BE2C (cell line): ENCODE data around the gene COL25A1.

ENCODE experiments used
- DNase-seq: peaks from one replicate; pipeline ENCODE4 v3.0.0-alpha.2; 2020
- H3K27me3 ChIP-seq: fragments of 250-450 bp; sonication (Bioruptor Pico); 2 replicates; pipeline ENCODE4 v1.5.1; 2020; ENCODE audit warnings: mild to moderate bottlenecking
- H3K36me3 ChIP-seq: fragments of 250-450 bp; sonication (Bioruptor Pico); 2 replicates; pipeline ENCODE4 v1.5.1; 2020; ENCODE audit warnings: mild to moderate bottlenecking
- H3K4me1 ChIP-seq: fragments of 250-450 bp; sonication (Bioruptor Pico); 2 replicates; pipeline ENCODE4 v1.5.1; 2020
- H3K4me3 ChIP-seq: 2 replicates; pipeline ENCODE4 v1.5.1; 2011; ENCODE audit warnings: low read depth, low read length
- H3K9me3 ChIP-seq: fragments of 250-450 bp; sonication (Bioruptor Pico); 2 replicates; pipeline ENCODE4 v1.5.1; 2020
- TF ChIP-seq, protein P1 (sequence below): IDR thresholded peaks from 2 replicates; pipeline ENCODE4 v1.5.1; 2012; ENCODE audit warnings: mild to moderate bottlenecking, low read depth, low read length

The COL25A1 gene

GRCh38 chr4:108787724-108788123, 514.7 kb downstream of the COL25A1 start:
- Histone ChIP-seq H3K4me3 (no peak overlapping the region), H3K9me3 (no peaks in the 10 kb centered on the region), H3K4me1 (no peaks in the 10 kb centered on the region), H3K27me3 (no peaks in the 10 kb centered on the region), H3K36me3 (no peaks in the 10 kb centered on the region)
- TF ChIP-seq, protein P1, sequence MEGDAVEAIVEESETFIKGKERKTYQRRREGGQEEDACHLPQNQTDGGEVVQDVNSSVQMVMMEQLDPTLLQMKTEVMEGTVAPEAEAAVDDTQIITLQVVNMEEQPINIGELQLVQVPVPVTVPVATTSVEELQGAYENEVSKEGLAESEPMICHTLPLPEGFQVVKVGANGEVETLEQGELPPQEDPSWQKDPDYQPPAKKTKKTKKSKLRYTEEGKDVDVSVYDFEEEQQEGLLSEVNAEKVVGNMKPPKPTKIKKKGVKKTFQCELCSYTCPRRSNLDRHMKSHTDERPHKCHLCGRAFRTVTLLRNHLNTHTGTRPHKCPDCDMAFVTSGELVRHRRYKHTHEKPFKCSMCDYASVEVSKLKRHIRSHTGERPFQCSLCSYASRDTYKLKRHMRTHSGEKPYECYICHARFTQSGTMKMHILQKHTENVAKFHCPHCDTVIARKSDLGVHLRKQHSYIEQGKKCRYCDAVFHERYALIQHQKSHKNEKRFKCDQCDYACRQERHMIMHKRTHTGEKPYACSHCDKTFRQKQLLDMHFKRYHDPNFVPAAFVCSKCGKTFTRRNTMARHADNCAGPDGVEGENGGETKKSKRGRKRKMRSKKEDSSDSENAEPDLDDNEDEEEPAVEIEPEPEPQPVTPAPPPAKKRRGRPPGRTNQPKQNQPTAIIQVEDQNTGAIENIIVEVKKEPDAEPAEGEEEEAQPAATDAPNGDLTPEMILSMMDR: no peak
- no peak for DNase-seq

- H3K9me3 ChIP-seq: no peaks in the 10 kb centered on the region
- no peak for DNase-seq
- TF ChIP-seq, protein P1: no peak
- no peaks in the 10 kb centered on the region for H3K27me3 ChIP-seq
- no peaks in the 10 kb centered on the region for H3K36me3 ChIP-seq
- H3K4me1 ChIP-seq: no peaks in the 10 kb centered on the region
- H3K4me3 ChIP-seq: no peak overlapping the region
Observed at GRCh38 chr4:108787106-108787505, 515.4 kb downstream of the COL25A1 start.

- Histone ChIP-seq H3K36me3 (no peaks in the 10 kb centered on the region), H3K9me3 (no peaks in the 10 kb centered on the region), H3K27me3 (no peaks in the 10 kb centered on the region), H3K4me1 (no peaks in the 10 kb centered on the region), H3K4me3 (no peak overlapping the region)
- no peak for DNase-seq
- TF ChIP-seq, protein P1: no peak
Observed at GRCh38 chr4:108786351-108786750, 516.1 kb downstream of the COL25A1 start.

GRCh38 chr4:108783665-108784463, 518.6 kb downstream of the COL25A1 start:
- no peak for DNase-seq
- TF ChIP-seq, protein P1: peak; percentile 39
- no peaks in the 10 kb centered on the region for H3K4me1 ChIP-seq

DNA sequence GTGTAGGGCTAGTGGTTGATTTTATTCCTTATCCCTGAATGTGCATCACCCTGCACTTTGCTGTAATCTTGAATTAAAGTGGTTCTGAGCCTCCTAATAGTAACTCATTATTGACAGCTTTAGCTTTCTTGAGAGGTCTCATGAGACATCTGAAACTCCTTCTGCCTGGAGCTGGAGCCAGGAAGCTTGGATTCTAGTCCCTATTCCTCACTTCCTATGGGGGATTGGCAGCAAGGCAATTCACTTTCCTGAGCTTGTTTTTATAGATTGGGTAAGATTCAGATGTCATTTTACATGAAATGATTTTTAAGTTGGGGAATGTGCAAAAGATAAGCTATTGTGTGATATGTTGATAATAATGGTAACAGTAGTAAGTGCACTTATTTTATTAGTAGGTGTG, 522.5 kb downstream of the COL25A1 start:
- peaks cover 3% of the 10 kb centered on the region; the same call in 1 of the 2 replicates for H3K27me3 ChIP-seq
- no peak overlapping the region for H3K4me3 ChIP-seq
- no peaks in the 10 kb centered on the region for H3K9me3 ChIP-seq
- H3K36me3 ChIP-seq: no peaks in the 10 kb centered on the region
- TF ChIP-seq, protein P1: no peak
- H3K4me1 ChIP-seq: no peaks in the 10 kb centered on the region
- DNase-seq: no peak

More at GRCh38 chr4:108783665-108784463, 518.6 kb downstream of the COL25A1 start:
- no peaks in the 10 kb centered on the region for H3K9me3 ChIP-seq
- no peak overlapping the region for H3K4me3 ChIP-seq
- H3K27me3 ChIP-seq: peaks cover 3% of the 10 kb centered on the region; the same call in 1 of the 2 replicates
- H3K36me3 ChIP-seq: no peaks in the 10 kb centered on the region

DNA sequence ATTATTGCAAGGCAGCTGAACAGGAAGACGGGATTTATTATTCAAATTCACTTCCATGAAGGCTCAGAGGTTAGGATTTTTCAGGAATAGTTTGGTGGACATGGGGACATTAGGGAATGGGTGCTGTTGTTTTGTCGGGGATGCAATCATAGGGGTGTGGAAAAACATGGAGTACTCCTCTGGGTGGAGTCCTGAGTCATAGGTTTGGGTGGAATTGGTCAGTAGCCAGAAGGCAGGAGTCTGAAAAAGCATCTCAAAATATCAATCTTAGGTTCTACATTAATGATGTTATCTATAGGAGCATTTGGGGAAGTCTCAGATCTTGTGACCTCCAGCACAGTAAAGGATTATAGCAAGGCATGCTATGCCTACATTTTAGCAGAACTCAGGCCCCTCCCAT, 525.1 kb downstream of the COL25A1 start:
- Histone ChIP-seq H3K4me3 (no peak overlapping the region), H3K9me3 (no peaks in the 10 kb centered on the region), H3K4me1 (no peaks in the 10 kb centered on the region), H3K27me3 (peaks cover 3% of the 10 kb centered on the region; the same call in 1 of the 2 replicates), H3K36me3 (no peaks in the 10 kb centered on the region)
- TF ChIP-seq, protein P1: no peak
- DNase-seq: no peak
